ENCODE results near the gene VGLL4.
"Not testable (repeated sequence)": the region's sequence is repeated elsewhere in the genome, so short reads cannot be mapped to it uniquely, and the experiment has no call there.

The VGLL4 gene

DNA sequence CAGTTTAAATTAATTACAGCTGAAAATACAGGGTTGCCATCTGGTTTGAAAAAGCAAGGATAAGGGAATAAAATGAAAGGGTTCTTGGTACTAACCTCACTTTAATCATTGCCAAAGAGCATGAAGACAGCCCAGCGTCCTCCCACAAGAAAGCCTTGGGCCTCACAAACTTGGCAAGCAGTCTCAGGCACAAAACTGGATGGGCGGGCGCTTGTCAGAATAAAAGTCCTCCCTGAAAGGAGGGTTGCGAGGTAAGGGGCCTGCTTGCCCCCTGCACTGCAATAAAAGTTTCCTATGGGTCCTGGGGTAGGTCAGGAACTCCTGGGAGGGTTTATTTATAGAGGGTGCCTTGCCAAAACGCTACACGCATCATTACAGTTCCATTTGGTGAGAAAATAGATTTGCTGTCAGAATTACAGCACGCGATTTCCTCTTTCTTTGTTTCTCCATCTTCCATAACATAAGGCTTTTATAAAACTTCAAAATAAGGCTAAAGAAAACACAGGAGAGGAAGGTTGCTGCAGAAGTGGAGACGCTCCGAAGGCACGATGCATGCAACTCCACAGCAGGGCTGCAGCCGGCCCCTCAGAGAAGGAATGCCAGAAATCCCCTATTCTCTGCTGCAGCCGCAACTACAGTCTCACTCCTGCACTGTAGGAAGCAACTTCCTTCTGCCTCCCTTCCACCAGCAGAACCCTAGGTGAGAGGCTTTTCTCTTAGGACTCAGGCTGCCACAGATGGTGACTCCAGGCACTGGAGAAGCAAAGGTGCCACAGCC lies 61.3 kb downstream of the VGLL4 start:
- DNase-seq = no peak

DNA sequence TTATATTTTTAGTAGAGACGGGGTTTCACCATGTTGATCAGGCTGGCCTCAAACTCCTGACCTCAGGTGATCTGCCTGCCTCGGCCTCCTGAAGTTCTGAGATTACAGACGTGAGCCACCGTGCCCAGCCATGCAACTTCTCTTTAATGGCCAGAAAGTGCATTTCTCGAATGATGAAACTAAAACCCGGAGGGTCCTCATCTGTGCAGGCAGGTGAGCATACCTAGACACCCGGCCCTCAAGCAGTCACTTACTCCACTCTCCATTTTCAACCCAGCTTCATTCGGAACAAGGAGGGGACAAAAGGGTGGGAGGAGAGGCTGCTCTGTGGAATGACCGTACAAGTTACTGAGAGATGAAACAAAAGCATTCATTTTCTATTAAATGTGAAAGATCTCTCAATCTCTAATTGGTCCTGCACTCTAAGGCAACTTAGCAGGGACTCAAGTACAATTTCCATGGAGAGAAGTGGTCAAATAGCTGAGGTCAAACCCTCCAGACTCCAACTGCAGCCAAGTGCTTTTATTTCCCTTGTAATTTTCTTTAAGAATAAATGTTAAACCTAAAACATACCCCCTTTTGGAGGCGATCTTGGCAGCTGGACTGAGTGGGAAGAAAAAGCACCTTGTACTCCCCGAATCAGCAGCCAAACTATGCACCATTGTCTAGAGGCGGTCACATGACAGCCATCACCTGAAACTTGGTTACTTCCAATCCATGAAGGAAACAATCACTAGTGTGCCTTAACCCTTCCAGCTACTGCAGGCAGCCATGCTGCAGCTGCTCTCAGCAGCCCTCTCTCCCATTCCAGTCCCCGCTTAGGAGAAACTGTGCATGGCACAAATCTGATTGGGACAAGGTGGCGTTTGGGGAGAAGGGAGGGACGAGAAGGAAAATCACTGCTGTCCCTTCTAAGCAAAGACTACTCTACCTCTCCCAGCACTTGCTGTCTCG lies 62.2 kb downstream of the VGLL4 start:
- DNase-seq = no peak

DNA sequence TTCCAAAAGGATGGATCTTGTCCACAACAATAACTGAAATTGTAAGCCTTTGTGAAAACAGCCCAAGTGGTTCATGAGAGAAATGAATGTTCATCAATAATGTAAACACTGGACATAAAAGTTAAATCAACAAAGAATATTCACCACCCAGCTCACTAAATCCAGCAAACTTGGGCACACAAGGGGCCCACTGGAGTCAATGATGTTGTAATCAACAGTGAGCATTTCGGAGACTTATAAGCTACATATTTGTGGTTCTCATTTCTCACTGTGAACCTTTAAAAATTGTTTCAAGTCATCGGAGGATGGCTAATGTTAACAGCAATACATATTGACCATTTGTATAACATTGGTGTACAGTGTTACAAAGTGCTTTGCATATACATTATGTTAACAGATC lies 63.1 kb downstream of the VGLL4 start:
- no peak for DNase-seq

DNA sequence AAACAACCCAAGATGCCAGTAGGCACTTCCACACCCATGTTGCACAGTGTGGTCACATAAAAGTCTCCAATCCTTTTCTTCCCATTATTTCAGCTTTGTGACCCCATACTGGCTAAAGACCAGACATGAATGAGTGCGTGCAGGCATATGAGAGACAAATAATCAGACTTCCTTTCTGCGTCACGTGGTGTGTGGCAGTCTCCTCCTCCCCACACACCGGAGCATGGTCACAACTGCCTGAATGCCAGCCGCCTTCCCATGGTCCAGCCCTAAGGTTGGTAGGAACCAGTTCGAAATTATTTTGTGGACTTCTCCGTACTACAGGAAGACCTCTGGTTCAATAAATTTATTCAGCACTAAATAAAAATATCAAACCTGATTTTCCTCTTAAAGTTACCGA lies 65.5 kb downstream of the VGLL4 start:
- no peak for DNase-seq

DNA sequence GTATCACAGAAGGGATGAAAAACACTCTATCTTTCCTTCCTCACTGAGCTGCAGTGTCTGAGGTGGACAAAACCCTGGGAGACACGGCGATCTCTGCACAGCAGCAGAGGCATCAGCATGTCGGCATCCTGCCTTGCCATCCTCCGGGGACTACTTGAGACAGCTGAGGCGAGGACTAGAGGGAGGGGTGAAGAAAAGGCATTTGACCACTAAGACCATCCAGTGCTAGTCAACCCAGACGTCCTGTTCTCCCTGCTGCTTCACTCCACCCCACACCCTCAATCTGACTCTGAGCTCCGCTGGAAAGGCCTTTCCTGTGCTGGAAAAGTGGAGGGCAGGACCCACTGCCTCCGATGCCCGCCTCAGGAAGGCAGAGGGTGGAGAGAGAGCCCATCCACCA lies 67.3 kb downstream of the VGLL4 start:
- DNase-seq = no peak

DNA sequence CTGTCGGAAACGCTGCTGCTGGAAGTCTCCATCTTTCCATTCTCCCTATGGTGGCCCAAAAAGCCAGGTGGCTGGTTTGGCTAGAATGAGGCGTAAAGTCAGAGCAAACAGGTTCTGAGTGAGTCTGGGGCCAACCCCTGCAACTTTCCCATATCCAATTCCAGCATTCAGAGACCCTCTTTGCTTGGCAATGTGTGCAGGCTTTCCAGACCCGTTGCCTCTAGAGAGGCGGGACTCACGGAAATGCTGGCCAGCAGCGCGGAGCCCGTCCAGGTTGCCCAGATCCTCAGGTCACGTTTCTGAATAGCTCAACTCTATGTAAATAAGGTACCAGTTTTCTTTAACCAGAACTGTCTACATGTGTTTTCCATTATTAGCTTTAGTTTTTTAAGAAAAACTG lies 68.0 kb downstream of the VGLL4 start:
- no peak for DNase-seq

DNA sequence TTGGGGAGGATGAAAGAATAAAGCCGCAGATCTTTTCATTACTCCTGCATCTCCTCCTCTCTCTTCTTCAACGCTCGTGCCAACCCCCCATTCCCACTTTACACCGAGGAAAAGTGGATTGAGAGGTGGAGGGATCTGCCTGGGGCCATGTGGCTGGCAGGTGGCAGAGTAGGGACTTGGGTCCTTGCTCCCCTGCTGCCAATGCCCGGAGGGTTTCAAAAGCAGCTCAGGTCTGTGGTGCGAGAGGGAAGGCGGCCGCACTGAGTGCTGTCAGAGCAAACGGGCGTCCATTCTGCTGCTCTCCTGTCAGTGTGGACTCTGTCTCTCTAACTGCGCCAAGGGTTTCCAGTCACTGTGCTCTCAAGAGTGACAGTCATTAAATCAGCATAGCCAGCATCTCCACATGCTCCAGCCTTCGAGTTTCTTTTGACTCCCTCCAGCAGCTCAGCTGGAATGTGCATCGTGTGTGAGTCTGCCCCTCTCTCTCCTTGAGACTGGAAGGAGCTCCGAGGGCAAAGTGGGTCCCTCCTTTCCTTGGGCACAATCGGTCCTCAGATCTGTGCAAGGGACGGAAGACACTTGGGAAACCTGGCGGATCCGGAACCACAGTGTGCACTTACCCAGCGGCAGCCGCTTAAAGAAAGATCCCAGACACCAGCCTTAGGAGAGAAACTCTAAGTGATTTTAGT lies 68.6 kb downstream of the VGLL4 start:
- DNase-seq = no peak

DNA sequence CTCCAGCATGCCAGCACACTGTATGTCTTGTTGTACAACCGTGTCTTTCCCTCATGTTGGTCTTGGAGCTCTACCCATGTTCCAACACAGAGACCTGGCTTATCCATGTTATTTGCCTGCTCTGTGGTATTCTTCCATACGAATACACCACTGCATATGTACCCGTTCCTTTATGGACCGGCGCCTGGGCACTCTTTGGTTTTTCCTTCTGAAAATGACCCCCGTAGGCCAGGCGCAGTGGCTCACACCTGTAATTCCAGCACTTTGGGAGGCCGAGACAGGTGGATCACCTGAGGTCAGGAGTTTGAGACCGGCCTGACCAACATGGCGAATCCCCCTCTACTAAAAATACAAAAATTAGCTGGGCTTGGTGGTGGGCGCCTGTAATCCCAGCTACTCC lies 71.1 kb downstream of the VGLL4 start:
- not testable (repeated sequence) for DNase-seq

DNA sequence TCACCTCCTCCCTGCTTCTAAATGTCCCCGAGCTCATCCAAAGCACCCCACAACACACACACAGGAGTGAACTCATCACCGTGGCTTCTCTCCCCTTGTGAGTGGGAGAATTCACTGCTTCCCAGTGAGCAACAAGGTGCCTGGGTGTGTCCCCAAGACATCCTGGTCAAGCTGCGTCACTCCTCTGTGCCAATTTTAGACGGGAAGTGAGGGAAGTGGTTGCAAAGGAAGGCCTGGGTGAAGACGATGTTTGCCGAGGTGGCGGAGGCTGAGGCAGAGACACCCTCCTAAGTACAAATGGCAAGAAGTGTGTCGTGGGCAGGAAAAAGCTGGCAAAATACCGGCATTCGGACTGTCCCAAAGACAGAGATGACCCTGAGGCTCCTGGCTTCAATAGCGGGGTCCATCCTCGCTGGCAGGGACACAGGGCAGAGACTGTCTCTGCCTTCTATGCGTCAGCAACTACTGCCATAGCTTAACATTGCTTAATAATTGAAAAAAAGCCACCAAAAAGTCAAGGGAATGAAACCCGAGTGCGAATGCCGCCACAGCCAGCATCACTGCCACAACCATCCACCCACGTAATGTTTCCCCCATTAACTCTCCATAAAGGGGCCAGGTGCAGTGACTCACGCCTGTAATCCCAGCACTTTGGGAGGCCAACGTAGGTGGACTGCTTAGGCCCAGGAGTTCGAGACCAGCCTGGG lies 72.8 kb downstream of the VGLL4 start:
- DNase-seq = no peak

DNA sequence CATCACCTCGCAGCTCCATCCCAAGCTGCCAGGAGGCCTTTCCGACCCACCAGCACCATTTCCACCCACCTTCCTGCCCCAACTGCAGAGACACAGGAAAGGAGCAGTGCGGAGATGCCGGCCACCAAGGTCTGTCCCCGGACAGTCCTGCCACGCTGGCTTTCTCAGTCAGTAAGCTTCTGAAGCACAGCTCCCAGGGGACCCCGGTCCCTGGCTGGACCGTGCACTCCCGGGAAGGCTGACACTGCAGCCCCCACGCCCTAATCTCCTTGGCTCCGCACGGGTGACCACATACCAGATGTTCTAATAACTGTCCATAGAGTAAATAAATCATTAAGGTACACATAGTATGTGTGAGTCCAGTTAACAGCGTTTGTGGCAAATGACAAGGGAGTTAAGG lies 73.5 kb downstream of the VGLL4 start:
- no peak for DNase-seq

DNA sequence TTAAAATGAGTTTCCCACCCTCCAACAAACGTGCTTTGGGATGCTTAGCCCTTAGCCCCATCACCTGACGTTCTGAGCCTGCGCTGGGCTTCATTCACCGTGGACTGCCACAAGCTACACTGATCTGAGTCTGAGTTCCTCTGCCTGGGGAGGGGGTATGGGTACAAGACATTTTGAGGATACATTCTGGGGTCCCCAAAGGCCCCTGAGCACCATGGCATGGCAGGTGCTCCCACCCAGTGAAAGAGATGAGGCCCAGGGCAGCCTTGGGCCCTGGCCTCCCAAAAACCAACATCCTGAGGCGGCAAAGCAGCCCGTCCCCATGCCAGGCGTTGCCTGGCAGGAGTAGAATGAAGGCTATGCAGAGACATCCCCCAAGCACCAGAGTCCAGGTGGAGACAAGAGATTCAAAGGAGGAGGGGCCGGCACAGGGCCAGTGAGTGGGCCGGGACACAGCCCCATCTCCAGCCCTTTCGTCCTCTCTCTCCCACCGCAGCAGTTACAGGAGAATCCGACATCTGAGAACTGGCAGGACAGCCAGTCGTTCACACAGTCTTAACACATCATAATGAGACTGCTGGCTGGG lies 74.5 kb downstream of the VGLL4 start:
- no peak for DNase-seq

DNA sequence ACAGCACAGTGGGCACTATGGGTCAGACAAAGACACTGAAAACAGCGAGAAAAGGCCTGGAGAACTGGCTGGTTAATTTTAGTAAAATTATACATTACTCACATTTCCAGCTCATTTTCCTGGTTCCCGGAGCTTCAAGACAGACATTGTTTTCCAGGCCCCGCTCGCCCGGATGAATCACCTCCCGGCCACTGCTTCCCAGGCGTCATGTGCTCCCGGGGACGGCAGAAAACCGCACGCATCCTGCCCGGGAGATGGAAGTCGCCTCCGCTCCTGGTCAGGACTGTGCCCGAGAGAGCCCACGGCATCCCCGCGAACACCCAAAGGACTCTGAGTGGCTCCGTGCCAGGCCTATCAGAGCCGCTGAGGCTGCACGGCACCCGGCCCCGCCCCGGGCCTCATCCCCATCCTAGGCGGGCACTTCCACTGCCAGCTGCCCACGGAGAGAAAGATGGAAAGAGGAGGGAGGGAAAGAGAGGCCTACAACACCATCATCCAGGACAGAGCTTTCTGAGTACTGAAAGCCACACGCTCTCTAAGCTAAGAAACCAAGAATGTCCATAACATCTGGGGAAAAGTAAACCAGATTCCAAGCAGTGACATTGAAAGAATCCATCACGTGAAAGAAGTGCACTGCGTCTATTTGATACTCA lies 75.1 kb downstream of the VGLL4 start:
- no peak for DNase-seq

DNA sequence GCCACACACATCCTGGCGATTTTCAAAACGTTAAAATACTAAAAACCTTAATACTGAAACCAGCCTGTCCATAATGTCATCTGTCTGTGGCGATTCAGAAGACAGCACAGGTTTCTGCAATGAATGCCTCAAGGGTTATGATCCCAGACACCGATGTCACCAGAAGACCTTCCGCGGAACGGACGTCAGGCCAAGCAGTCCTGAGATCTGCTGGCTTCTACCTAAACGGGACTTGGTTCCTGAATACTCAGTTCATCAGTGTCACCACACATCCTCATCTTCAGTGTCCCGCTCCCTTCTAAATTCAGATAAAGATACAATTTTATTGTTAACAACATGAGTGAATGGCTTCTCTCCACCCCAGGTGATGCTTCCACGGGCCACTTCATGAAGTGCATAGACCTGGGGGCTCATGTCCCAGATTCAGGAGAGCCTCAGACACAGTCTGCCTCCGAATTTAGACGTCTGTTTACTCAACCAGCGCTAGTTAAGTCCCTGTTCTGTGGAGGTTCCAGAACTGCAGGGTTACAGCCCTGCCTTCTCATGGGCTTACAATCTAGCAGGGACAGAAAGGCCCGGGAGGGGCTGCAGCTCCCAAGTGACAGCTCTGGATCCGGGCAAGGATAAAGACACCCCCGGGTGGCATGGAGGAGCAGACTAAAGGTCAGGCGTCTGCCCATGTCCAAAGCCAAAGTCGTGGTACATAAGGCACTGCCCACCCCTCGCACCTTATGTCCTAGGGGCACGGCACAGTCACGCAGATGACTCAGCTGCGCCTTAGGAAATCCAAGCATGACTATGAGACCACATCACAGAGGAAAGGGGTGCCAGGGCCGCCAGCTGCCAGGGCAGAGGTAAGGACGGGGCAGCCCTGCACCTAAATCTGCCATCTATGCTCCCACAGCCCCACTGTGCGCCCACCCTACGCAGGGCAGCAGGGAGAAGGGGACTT lies 75.9 kb downstream of the VGLL4 start:
- no peak for DNase-seq

DNA sequence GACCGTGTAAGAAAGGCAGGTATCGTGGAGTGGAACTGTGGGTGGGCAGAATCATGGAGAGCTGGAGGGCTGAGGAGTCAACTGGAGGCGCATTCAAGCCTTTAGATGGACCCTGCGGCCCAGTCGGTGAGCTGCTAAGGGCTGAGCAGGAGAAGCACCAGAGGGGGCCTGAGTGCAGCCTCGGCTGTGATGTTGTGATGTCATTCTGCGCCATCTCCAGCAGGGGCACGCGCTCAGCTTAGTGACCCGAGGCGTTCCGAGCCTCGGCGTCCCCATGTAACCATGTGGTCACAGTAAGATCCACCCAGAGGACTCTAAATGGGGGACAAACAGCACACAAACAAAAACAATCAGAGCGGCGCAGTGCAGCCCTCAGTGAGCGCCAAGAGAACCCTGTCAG lies 76.8 kb downstream of the VGLL4 start:
- DNase-seq = no peak

DNA sequence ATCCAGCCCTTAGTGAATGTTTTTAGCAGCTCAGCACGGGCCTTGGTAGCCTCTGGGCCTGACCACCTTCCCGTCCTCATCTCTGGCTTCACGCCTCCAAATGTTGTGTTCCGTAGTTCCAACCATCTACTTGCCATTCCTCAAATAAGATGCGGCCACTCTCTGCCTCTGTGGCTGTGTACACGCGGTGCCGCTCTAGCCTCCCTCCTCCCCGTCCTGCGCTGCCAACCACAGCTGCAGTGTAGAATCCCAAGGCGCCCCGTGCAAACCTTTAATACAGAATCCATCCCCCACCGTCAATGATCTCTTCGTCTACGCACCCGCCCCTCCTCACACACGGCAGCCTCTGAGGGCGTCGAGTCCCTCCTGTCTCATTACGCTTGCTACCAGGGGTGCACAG lies 77.2 kb downstream of the VGLL4 start:
- no peak for DNase-seq

DNA sequence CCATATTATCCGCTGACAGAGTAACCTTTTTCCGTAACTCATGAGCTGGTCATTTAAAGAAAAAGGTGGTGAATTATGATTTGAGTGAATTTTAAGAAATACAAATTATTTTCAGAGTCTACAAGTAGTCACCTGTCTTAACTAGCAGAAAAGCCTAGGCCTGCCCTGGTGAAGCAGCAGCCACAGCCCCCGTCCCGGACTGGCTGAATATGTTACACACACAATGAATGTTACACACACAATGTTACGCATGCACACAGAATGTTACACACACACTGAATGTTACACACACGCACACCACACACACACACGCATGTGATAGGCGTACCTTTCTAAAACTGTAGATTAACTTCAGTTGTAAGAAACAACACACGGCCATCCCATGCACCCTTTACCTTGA lies 77.8 kb downstream of the VGLL4 start:
- DNase-seq = no peak

DNA sequence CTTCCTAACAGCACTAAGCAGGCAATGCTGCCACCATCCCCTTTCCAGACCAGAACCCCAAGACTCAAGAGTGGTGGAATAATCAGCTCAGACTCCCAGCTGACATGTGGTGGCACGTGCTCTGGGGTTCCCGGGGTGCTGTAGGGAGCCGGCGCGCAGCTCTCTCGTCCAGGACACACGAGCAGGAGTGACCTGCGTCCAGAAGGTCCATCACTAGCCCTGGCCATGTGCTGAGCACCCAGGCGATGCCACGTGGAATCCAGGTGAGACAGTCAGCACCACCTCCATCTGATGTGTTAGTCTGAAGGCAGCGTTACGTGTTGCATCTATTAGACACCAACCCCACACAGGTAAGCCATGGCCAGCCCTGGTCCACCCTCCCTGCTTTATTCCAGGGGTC lies 78.2 kb downstream of the VGLL4 start:
- no peak for DNase-seq

DNA sequence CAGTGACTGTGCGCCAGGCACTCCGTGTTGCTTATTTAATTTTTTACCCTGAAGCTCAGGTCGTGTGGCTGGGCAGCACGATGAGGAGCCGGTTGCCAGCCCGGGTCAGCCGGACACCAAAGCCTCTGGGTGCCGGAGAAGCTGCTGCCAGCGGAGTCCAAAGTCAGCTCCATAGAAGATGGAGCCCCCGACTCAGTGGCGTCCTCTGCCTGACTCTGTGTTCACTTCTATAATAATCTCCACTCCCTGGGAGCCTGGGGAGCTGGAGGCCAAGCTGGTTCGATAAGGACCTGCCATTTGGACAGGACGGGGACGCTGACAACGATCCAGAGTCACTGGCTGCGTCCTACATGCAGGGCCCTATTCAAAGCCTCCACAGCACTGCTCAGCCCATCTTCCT lies 78.6 kb downstream of the VGLL4 start:
- no peak for DNase-seq

DNA sequence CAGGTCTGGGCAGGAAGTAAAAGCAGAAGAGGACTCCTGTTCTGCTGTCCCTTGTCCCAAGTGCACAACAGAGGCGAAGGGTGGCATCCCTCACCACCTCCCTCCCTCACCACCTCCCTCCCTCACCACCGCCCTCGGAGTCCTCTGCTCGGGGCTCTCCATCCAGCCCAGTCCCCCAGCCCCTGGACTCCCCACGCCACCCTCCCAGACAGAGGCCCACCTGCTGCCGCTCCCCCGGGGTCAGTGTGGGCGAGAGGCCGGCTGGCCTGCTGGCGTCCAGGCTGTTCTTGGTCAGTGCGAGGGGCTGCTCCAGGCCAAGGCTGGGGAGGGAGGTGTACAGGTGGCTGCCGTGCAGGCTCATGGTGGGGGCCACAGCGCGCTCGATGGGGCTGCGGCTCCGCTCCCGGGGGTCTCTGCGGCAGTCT lies 79.1 kb downstream of the VGLL4 start:
- no peak for DNase-seq

DNA sequence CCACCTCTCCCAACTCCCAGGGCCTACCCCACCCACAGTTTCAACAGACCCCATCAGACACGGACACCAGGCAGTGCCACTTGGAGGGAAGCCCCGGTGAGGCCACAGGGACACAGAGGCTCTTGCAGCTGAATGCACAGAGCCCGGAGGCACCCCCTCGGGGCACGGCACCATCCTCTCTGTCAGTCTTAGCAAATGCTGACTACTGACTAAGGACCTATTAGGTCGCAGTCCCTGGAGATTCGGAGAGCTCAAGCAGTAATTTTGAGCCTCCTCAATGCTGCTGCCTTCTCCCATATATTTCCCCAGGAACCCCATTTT lies 79.9 kb downstream of the VGLL4 start:
- no peak for DNase-seq
